ENCODE results near the gene KRTAP5-8.
"Not testable (repeated sequence)": the region's sequence is repeated elsewhere in the genome, so short reads cannot be mapped to it uniquely, and the experiment has no call there.

GRCh38 chr11:71537977-71538665, at the start of gene KRTAP5-8:
- TF ChIP-seq HDAC2 (IDR thresholded peaks at IDR 0.05); CTBP1 (IDR thresholded peaks at IDR 0.05; ENCODE audit: borderline replicate concordance); ETS2 (tag; IDR thresholded peaks at IDR 0.05; ENCODE audit: borderline replicate concordance, poor library complexity, severe bottlenecking); POLR2H (tag; IDR thresholded peaks at IDR 0.05; ENCODE audit: low read depth); EGR1 (conservative IDR thresholded peaks at IDR 0.05); MLLT1 (IDR thresholded peaks at IDR 0.05); POLR2A (conservative IDR thresholded peaks at IDR 0.05); CREB1 (IDR thresholded peaks at IDR 0.05); CREB1 (CRISPR knock-in tag; IDR thresholded peaks at IDR 0.05); ZBTB34 (CRISPR knock-in tag; IDR thresholded peaks at IDR 0.05): not testable (repeated sequence)
